ENCODE measurements around the gene HNRNPF. TPM values are rescaled to one million over a fixed set of nuclear protein-coding genes. Genes with fewer than 3 reads are reported as not detected.

The HNRNPF gene
- polyA plus RNA-seq, 1 experiment = 178 TPM

GRCh38 chr10:43344051-43344450 is 64.9 kb downstream of the HNRNPF start:
- ChIA-PET POLR2A (no interaction called here), CTCF (no interaction called here)

GRCh38 chr10:43343126-43343525 is 65.9 kb downstream of the HNRNPF start:
- DNase-seq (ENCODE audit: low read depth, low spot score) = no peak
- Histone ChIP-seq H3K27ac (ENCODE audit: low read depth, low read length) (no peak overlapping the region), H3K9me3 (ENCODE audit: control insufficient read depth, insufficient read depth, low read length) (no peaks in the 10 kb centered on the region), H3K4me3 (ENCODE audit: low read depth, low read length) (no peak overlapping the region), H3K27me3 (ENCODE audit: control insufficient read depth, insufficient read depth, low read length) (peaks cover 6% of the 10 kb centered on the region)
- POLR2A ChIA-PET = no interaction called here
- TF ChIP-seq CTCF (IDR thresholded peaks at IDR 0.05; ENCODE audit: low read depth, low read length) = no peak
- CTCF ChIA-PET = no interaction called here

More at GRCh38 chr10:43344051-43344450, 64.9 kb downstream of the HNRNPF start:
- H3K4me3 ChIP-seq (ENCODE audit: low read depth, low read length) = no peak overlapping the region
- no peaks in the 10 kb centered on the region for H3K9me3 ChIP-seq (ENCODE audit: control insufficient read depth, insufficient read depth, low read length)
- peaks cover 7% of the 10 kb centered on the region for H3K27me3 ChIP-seq (ENCODE audit: control insufficient read depth, insufficient read depth, low read length)
- H3K27ac ChIP-seq (ENCODE audit: low read depth, low read length) = no peak overlapping the region
- DNase-seq (ENCODE audit: low read depth, low spot score) = no peak
- no peak for TF ChIP-seq CTCF (IDR thresholded peaks at IDR 0.05; ENCODE audit: low read depth, low read length)

DNA sequence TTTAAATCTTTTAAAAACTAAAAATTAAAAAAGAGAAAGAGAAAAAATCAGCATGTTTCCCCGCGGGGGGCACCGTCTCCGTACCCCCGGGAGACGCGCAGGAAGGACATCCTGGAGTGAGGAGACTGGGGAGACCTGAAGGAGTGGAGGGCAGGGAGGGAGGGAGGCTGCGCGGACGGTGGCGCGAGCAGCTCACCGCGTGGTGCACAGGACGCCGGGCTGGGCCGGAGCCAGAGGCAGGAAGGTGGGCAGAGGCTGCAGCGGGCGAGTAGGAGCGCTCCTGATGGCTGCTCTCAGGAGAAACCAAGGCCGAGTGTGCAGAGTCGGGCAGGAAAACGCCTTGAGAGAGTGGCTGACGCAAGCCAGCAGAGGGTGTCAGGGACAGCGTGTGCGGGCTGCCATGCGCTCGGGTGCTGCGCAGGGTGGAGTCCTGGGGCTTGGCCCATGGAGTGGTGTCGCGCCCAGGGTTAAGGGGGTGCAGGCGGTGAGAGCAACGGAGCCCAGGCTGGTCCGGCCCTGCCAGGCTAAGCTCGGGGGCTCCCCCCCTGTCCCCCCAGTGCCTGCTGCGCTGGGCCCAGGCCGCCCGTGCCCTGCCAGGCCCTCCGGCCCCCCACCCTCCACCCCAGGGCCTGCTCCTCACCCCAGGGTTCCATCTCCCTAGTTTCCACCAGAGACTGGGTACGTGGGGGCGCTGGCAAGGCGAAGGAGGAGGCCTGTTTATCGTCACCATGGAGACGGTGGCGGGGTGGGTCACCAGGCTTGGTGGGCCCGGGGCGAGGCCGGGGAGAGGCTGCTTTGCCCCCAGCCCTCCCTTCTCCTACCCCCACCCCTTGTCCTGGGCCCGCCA is 66.5 kb downstream of the HNRNPF start:
- CTCF ChIA-PET = no interaction called here
- POLR2A ChIA-PET = no interaction called here
- TF ChIP-seq CTCF (IDR thresholded peaks at IDR 0.05; ENCODE audit: low read depth, low read length) = no peak
- H3K9me3 ChIP-seq (ENCODE audit: control insufficient read depth, insufficient read depth, low read length) = no peaks in the 10 kb centered on the region
- H3K27ac ChIP-seq (ENCODE audit: low read depth, low read length) = no peak overlapping the region
- peaks cover 4% of the 10 kb centered on the region for H3K27me3 ChIP-seq (ENCODE audit: control insufficient read depth, insufficient read depth, low read length)
- no peak for DNase-seq (ENCODE audit: low read depth, low spot score)
- H3K4me3 ChIP-seq (ENCODE audit: low read depth, low read length) = no peak overlapping the region

- Histone ChIP-seq H3K4me3 (ENCODE audit: low read depth, low read length) (no peak overlapping the region), H3K27me3 (ENCODE audit: control insufficient read depth, insufficient read depth, low read length) (peaks cover 4% of the 10 kb centered on the region), H3K9me3 (ENCODE audit: control insufficient read depth, insufficient read depth, low read length) (no peaks in the 10 kb centered on the region), H3K27ac (ENCODE audit: low read depth, low read length) (no peak overlapping the region)
- CTCF ChIA-PET = no interaction called here
- no peak for DNase-seq (ENCODE audit: low read depth, low spot score)
- POLR2A ChIA-PET = no interaction called here
- TF ChIP-seq CTCF (IDR thresholded peaks at IDR 0.05; ENCODE audit: low read depth, low read length) = no peak
Measured at GRCh38 chr10:43341450-43341849, 67.5 kb downstream of the HNRNPF start.

DNA sequence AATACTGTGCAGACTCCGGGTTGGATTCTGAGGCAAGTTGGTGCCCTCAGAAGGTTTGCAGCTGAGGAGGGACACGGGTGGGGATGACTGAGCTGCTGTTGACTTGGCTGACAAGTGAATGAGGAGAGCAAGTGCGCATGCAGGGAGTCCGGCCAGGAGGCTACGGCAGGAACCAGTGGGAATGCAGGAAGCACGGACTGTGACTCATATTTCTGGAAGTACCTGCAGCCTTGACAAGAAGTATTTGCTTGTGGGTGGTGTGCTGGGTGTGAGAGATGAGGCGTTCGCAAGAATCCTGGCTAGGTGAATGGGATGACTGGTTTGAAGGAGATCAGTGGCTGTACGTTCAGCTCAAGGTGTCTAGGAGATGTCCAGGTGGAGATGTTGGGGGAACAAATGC is 68.4 kb downstream of the HNRNPF start:
- CTCF ChIA-PET = no interaction called here

More for the DNA sequence above, 68.4 kb downstream of the HNRNPF start:
- peaks cover 4% of the 10 kb centered on the region for H3K27me3 ChIP-seq (ENCODE audit: control insufficient read depth, insufficient read depth, low read length)
- DNase-seq (ENCODE audit: low read depth, low spot score) = no peak
- no peak overlapping the region for H3K4me3 ChIP-seq (ENCODE audit: low read depth, low read length)
- TF ChIP-seq CTCF (IDR thresholded peaks at IDR 0.05; ENCODE audit: low read depth, low read length) = no peak
- no peaks in the 10 kb centered on the region for H3K9me3 ChIP-seq (ENCODE audit: control insufficient read depth, insufficient read depth, low read length)
- H3K27ac ChIP-seq (ENCODE audit: low read depth, low read length) = no peak overlapping the region
- POLR2A ChIA-PET = no interaction called here
